GM19238 (cell line): ENCODE measurements around the gene GRID1.
"Not testable (repeated sequence)": the region's sequence is repeated elsewhere in the genome, so short reads cannot be mapped to it uniquely, and the experiment has no call there.

Experiments
- DNase-seq: peaks from one replicate; pipeline ENCODE4 v3.0.0; 2011; ENCODE audit warnings: low spot score; ENCODE audit not compliant: insufficient read length

GRID1 gene

GRCh38 chr10:86254081-86254480 is 112.5 kb downstream of the GRID1 start:
- no peak for DNase-seq

- DNase-seq = no peak
Measured at GRCh38 chr10:86253091-86254072, 113.2 kb downstream of the GRID1 start.

- DNase-seq = no peak
Measured at GRCh38 chr10:86252556-86252955, 114.0 kb downstream of the GRID1 start.

GRCh38 chr10:86252079-86252478 is 114.5 kb downstream of the GRID1 start:
- no peak for DNase-seq

GRCh38 chr10:86251426-86251825 is 115.2 kb downstream of the GRID1 start:
- no peak for DNase-seq

- DNase-seq = no peak
Measured at GRCh38 chr10:86250399-86250798, 116.2 kb downstream of the GRID1 start.

GRCh38 chr10:86249794-86250193 is 116.8 kb downstream of the GRID1 start:
- no peak for DNase-seq

GRCh38 chr10:86248062-86248461 is 118.5 kb downstream of the GRID1 start:
- no peak for DNase-seq

- no peak for DNase-seq
Measured at GRCh38 chr10:86247588-86247987, 119.0 kb downstream of the GRID1 start.

GRCh38 chr10:86247073-86247472 is 119.5 kb downstream of the GRID1 start:
- no peak for DNase-seq

- DNase-seq = no peak
Measured at GRCh38 chr10:86246279-86246940, 120.2 kb downstream of the GRID1 start.

- no peak for DNase-seq
Measured at GRCh38 chr10:86245015-86245394, 121.6 kb downstream of the GRID1 start.

GRCh38 chr10:86244297-86245014 is 122.1 kb downstream of the GRID1 start:
- DNase-seq = no peak

GRCh38 chr10:86243651-86244155 is 122.9 kb downstream of the GRID1 start:
- no peak for DNase-seq

- no peak for DNase-seq
Measured at GRCh38 chr10:86242761-86243160, 123.8 kb downstream of the GRID1 start.

GRCh38 chr10:86238089-86238488 is 128.5 kb downstream of the GRID1 start:
- DNase-seq = not testable (repeated sequence)

GRCh38 chr10:86234541-86235270 is 131.9 kb downstream of the GRID1 start:
- DNase-seq = no peak

- no peak for DNase-seq
Measured at GRCh38 chr10:86234107-86234506, 132.5 kb downstream of the GRID1 start.

GRCh38 chr10:86233131-86233530 is 133.5 kb downstream of the GRID1 start:
- no peak for DNase-seq

- DNase-seq = no peak
Measured at GRCh38 chr10:86232644-86233043, 134.0 kb downstream of the GRID1 start.
